ENCODE results near the gene LRRTM1. TPM values are rescaled to one million over a fixed set of nuclear protein-coding genes. Genes with fewer than 3 reads are reported as not detected.

Gene LRRTM1
- total RNA-seq, result not detected in 2 replicates

GRCh38 chr2:80303909-80304837 lies at the start of gene LRRTM1:
LRRTM1 (minus strand) TSS chr2:80304752; CDS start chr2:80303819, 933 bp downstream.

